Panc1 (cell line): ENCODE measurements around the gene OR2AK2. TPM values are rescaled to one million over a fixed set of nuclear protein-coding genes. Genes with fewer than 3 reads are reported as not detected.

Experiments
- ATAC-seq: fragments of 200-7000 bp; cut with Tn5 transposase; 2 replicates; pipeline ENCODE4 v1.9.1; 2020; ENCODE audit warnings: mild to moderate bottlenecking, moderate library complexity
- BruUV-seq: library from RNA; stranded (reverse); fragments of 400-500 nt; replicated peaks from 2 replicates; lab custom pipeline; 2021; lab: Mats Ljungman, UMichigan
- CTCF ChIA-PET: fragments of 300-600 bp; sonication (Branson Sonifier 250); formaldehyde crosslinking; loops from one replicate; lab custom pipeline; 2022; ENCODE audit warnings: antibody characterized with exemption; lab: Charles Lee
- POLR2A ChIA-PET: fragments of 300-600 bp; sonication (Branson Sonifier 250); formaldehyde crosslinking; loops from one replicate; lab custom pipeline; 2022; ENCODE audit warnings: antibody characterized with exemption; lab: Charles Lee
- DNase-seq: peaks from one replicate; pipeline ENCODE4 v3.0.0-alpha.2; 2010; ENCODE audit warnings: low read depth, low spot score
- H3K27ac ChIP-seq: 2 replicates; pipeline ENCODE4 v1.5.1; 2011; ENCODE audit warnings: mild to moderate bottlenecking, low read length, inconsistent platforms
- H3K27me3 ChIP-seq: fragments of 200-500 bp; sonication (Bioruptor generic); 2 replicates; pipeline ENCODE4 v1.6.0; 2014; ENCODE audit warnings: low read length, inconsistent platforms; ENCODE audit not compliant: control insufficient read depth, insufficient read depth
- H3K36me3 ChIP-seq: fragments of 200-500 bp; sonication (Bioruptor generic); 2 replicates; pipeline ENCODE4 v1.5.1; 2014; ENCODE audit warnings: inconsistent platforms, mild to moderate bottlenecking, low read length, moderate library complexity; ENCODE audit not compliant: control insufficient read depth, insufficient read depth
- H3K4me1 ChIP-seq: 2 replicates; pipeline ENCODE4 v1.5.1; 2011; ENCODE audit warnings: inconsistent platforms, mild to moderate bottlenecking, low read length, moderate library complexity; ENCODE audit not compliant: control insufficient read depth, insufficient read depth
- H3K4me3 ChIP-seq, 2 experiments: 2 replicates each; pipeline ENCODE4 v1.5.1; 2011 to 2012; ENCODE audit warnings: low read depth in 2 of 2, low read length in 2 of 2, mild to moderate bottlenecking in 2 of 2, inconsistent platforms in 1 of 2, moderate library complexity in 1 of 2
- H3K9me3 ChIP-seq: fragments of 200-500 bp; sonication (Bioruptor generic); 2 replicates; pipeline ENCODE4 v1.5.1; 2014; ENCODE audit warnings: low read depth, mild to moderate bottlenecking, inconsistent platforms, low read length, moderate library complexity; ENCODE audit not compliant: control insufficient read depth, insufficient read depth
- POLR2AphosphoS5 ChIP-seq: IDR thresholded peaks from 2 replicates; pipeline ENCODE4 v1.6.1; 2012; ENCODE audit warnings: mild to moderate bottlenecking, low read depth, low read length, moderate library complexity
- REST ChIP-seq, 2 experiments: IDR thresholded peaks; 2 replicates each; pipeline ENCODE4 v1.6.1; 2011 to 2012; ENCODE audit warnings: low read depth in 2 of 2, control low read depth in 1 of 2, low read length in 1 of 2, mild to moderate bottlenecking in 1 of 2, moderate library complexity in 1 of 2; ENCODE audit not compliant: insufficient read depth in 1 of 2
- SIN3A ChIP-seq: IDR thresholded peaks from 2 replicates; pipeline ENCODE4 v1.6.1; 2012; ENCODE audit warnings: low read depth, mild to moderate bottlenecking, low read length, moderate library complexity, borderline replicate concordance; ENCODE audit not compliant: insufficient read depth
- TCF7L2 ChIP-seq: IDR thresholded peaks from 2 replicates; pipeline ENCODE4 v1.6.1; 2011; ENCODE audit warnings: mild to moderate bottlenecking, low read depth, low read length, inconsistent platforms
- in situ Hi-C: cut with HindIII; loops from 2 replicates; pipeline ENCODE4 v1.10.0; 2016; ENCODE audit warnings: low sequenced_read_pairs, low pct_unique_long_range_greater_than_20kb
- intact Hi-C: fragments of 100-400 bp; cut with micrococcal nuclease; formaldehyde crosslinking; loops from one replicate; pipeline ENCODE4 v1.10.0; 2022; ENCODE audit not compliant: unreplicated experiment
- total RNA-seq: library from RNA; stranded (reverse); gene quantifications from one replicate; pipeline ENCODE4 v1.2.1, GENCODE V29; 2021; ENCODE audit not compliant: unreplicated experiment
- TF ChIP-seq, protein P1 (sequence below): fragments of 450-650 bp; IDR thresholded peaks from 2 replicates; pipeline ENCODE4 v1.5.1; 2017; ENCODE audit warnings: mild to moderate bottlenecking

Gene OR2AK2
- total RNA-seq, 1 experiment from 2014 or later: not detected

- BruUV-seq: no TSS peak
- Histone ChIP-seq H3K36me3 (no peaks in the 10 kb centered on the region), H3K4me1 (no peaks in the 10 kb centered on the region), H3K4me3 (no peak overlapping the region), H3K9me3 (peaks cover 4% of the 10 kb centered on the region; the same call in 1 of the 2 replicates), H3K27ac (no peak overlapping the region), H3K27me3 (no peaks in the 10 kb centered on the region)
- TF ChIP-seq TCF7L2 (no peak), REST (IDR thresholded peaks at IDR 0.05; ENCODE audit: insufficient read depth in 1 of 2, low read depth in 2 of 2, low read length in 1 of 2) (no peak), SIN3A (no peak), POLR2AphosphoS5 (no peak)
- TF ChIP-seq, protein P1, sequence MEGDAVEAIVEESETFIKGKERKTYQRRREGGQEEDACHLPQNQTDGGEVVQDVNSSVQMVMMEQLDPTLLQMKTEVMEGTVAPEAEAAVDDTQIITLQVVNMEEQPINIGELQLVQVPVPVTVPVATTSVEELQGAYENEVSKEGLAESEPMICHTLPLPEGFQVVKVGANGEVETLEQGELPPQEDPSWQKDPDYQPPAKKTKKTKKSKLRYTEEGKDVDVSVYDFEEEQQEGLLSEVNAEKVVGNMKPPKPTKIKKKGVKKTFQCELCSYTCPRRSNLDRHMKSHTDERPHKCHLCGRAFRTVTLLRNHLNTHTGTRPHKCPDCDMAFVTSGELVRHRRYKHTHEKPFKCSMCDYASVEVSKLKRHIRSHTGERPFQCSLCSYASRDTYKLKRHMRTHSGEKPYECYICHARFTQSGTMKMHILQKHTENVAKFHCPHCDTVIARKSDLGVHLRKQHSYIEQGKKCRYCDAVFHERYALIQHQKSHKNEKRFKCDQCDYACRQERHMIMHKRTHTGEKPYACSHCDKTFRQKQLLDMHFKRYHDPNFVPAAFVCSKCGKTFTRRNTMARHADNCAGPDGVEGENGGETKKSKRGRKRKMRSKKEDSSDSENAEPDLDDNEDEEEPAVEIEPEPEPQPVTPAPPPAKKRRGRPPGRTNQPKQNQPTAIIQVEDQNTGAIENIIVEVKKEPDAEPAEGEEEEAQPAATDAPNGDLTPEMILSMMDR: no peak
- ChIA-PET CTCF (no interaction called here), POLR2A (no interaction called here)
- DNase-seq: no peak
- in situ Hi-C loops (no loop called here), intact Hi-C loops (no loop called here)
- no peak for ATAC-seq
Measured at GRCh38 chr1:248009681-248010080, 44.6 kb downstream of the OR2AK2 start.

GRCh38 chr1:248013229-248013710 is 48.2 kb downstream of the OR2AK2 start, which contains the start of gene OR2L5:
Gene OR2L5 (plus strand): TSS chr1:248013660. CDS start chr1:248021948, 8,288 bp downstream.
- BruUV-seq: no TSS peak
- ATAC-seq (no peak), DNase-seq (no peak)
- POLR2A ChIA-PET: no interaction called here
- CTCF ChIA-PET: no interaction called here
- Histone ChIP-seq H3K4me3 (no peak within 1 kb of the TSS), H3K36me3 (no peaks in the 10 kb centered on the region), H3K9me3 (peaks cover 4% of the 10 kb centered on the region; the same call in 1 of the 2 replicates), H3K4me1 (no peaks in the 10 kb centered on the region), H3K27ac (no peak within 1 kb of the TSS), H3K27me3 (no peaks in the 10 kb centered on the region)
- TF ChIP-seq REST (IDR thresholded peaks at IDR 0.05; ENCODE audit: insufficient read depth in 1 of 2, low read depth in 2 of 2, low read length in 1 of 2) (no peak), POLR2AphosphoS5 (no peak), SIN3A (no peak), TCF7L2 (no peak)
- TF ChIP-seq, protein P1: no peak
- in situ Hi-C loops (no loop called here), intact Hi-C loops (no loop called here)
